AG04450 (cell line): ENCODE data around the gene SEMA4D. TPM values are rescaled to one million over a fixed set of nuclear protein-coding genes. Genes with fewer than 3 reads are reported as not detected.

Experiments
- CTCF ChIA-PET: fragments of 300-600, 350-600 bp; formaldehyde crosslinking; extraction: SDS; loops from one replicate; lab custom pipeline; 2022; ENCODE audit warnings: antibody characterized with exemption, inconsistent platforms; lab: Charles Lee
- POLR2A ChIA-PET: fragments of 350-600 bp; formaldehyde crosslinking; extraction: SDS; loops from one replicate; lab custom pipeline; 2021; ENCODE audit warnings: antibody characterized with exemption, inconsistent platforms; lab: Yijun Ruan, JAX
- DNase-seq: peaks from one replicate; pipeline ENCODE4 v3.0.0-alpha.2; 2011; ENCODE audit warnings: low read depth, low spot score
- H3K27ac ChIP-seq: one replicate; pipeline ENCODE4 v1.5.1; 2012; ENCODE audit warnings: low read depth, low read length, control low read depth
- H3K27me3 ChIP-seq: one replicate; pipeline ENCODE4 v1.6.0; 2012; ENCODE audit warnings: low read length; ENCODE audit not compliant: control insufficient read depth, insufficient read depth
- H3K4me3 ChIP-seq: 2 replicates; pipeline ENCODE4 v1.5.1; 2011; ENCODE audit warnings: mild to moderate bottlenecking, low read depth, low read length, control low read depth
- H3K9me3 ChIP-seq: 2 replicates; pipeline ENCODE4 v1.5.1; 2012; ENCODE audit warnings: low read length; ENCODE audit not compliant: control insufficient read depth, insufficient read depth
- polyA plus RNA-seq: library from polyadenylated mRNA; depleted of rRNA; stranded (reverse); fragments of >200 nt; gene quantifications from 2 replicates; pipeline ENCODE4 v1.2.3, GENCODE V29; 2011
- TF ChIP-seq, protein P1 (sequence below): IDR thresholded peaks from 2 replicates; pipeline ENCODE4 v1.5.1; 2011; ENCODE audit warnings: low read depth, low read length, control low read depth, inconsistent platforms

The SEMA4D gene
- polyA plus RNA-seq, 1 experiment = 2.8 TPM

DNA sequence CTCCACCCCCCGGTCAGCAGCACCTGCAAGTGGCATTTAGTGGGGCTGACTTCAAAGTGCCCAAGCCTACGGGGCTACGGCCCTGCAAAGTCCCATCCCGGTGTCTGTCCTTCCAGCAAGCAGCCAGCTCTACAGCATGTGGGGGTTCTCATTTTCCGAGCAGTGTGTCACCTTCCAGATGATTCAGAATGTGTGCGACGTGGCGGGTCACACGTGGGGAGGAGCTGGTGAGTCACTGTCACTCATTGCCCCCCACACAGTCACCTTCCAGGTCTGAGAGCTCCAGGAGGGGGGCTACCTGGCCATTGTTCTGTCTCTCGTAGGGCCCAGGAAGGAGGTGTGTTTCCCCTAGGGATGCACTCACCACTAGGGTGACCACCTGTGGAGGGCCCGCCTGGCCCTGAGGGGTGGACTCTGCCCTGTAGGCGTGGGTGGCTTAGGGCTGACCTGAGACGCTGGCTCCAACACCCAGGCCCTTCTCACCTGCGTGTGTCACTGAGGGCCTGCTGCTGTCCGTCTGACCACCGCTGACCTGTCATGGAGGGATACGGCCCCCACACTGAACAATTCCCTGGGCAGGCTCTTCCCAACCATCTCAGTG lies 70.2 kb downstream of the SEMA4D start:
- no peak overlapping the region for H3K27ac ChIP-seq
- no peak overlapping the region for H3K4me3 ChIP-seq
- TF ChIP-seq, protein P1, sequence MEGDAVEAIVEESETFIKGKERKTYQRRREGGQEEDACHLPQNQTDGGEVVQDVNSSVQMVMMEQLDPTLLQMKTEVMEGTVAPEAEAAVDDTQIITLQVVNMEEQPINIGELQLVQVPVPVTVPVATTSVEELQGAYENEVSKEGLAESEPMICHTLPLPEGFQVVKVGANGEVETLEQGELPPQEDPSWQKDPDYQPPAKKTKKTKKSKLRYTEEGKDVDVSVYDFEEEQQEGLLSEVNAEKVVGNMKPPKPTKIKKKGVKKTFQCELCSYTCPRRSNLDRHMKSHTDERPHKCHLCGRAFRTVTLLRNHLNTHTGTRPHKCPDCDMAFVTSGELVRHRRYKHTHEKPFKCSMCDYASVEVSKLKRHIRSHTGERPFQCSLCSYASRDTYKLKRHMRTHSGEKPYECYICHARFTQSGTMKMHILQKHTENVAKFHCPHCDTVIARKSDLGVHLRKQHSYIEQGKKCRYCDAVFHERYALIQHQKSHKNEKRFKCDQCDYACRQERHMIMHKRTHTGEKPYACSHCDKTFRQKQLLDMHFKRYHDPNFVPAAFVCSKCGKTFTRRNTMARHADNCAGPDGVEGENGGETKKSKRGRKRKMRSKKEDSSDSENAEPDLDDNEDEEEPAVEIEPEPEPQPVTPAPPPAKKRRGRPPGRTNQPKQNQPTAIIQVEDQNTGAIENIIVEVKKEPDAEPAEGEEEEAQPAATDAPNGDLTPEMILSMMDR = no peak
- no peaks in the 10 kb centered on the region; the same call in 1 of the 2 replicates for H3K9me3 ChIP-seq
- no peak for DNase-seq
- CTCF ChIA-PET = no interaction called here
- POLR2A ChIA-PET = no interaction called here
- peaks cover 3% of the 10 kb centered on the region for H3K27me3 ChIP-seq

DNA sequence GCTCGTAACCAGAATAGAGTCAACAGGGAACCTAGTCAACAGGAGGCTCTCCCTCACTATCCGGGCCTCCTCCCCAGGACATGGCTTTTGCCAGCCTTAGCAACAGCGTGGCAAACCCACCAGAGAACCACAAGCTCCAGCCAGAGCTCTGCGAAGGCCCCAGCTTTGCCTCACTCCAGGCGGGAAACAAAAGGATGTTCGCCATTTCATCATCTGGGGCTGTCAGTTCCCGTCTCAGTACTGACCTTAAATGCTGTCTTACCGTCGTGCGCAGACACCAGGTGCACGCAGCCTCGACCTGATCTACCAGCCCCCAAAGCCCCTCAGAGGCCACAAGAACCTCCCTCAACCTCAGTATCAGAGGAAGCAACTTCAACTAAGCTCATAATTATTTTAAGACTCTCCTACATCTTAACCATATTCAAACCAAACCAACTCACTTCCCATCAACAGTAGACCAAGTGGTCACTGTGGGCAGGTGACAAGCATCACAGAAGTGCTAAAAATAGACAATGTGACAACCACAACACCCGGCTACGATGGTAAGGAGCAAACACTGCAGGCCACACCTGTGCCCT lies 71.4 kb downstream of the SEMA4D start:
- ChIA-PET CTCF (no interaction called here), POLR2A (no interaction called here)
- DNase-seq = no peak
- H3K4me3 ChIP-seq = no peak overlapping the region
- peaks cover 3% of the 10 kb centered on the region for H3K27me3 ChIP-seq
- no peaks in the 10 kb centered on the region; the same call in 1 of the 2 replicates for H3K9me3 ChIP-seq
- TF ChIP-seq, protein P1 = no peak
- H3K27ac ChIP-seq = no peak overlapping the region

DNA sequence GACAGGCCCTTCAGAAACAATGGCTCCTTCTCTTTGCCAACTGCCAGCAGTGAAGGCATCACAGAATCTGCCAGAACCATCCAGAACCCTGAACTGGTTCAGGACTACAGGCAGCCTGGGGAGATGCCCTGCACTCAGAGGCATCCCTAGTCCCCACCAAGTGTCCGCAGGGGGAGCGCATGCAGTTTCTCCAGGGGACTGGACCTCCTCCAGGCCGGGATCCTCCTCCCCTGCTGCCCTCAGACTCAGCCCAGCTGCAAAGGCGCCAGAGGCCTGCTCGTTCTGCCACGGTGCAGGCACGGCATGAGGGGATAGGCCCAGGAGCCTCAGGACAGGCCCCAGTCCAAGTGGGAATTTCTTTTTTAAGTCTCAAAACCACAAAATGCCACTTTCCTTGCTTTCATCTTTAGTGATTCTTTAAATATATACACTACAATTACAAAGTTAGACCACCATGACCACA lies 72.0 kb downstream of the SEMA4D start:
- no peak for DNase-seq
- Histone ChIP-seq H3K27me3 (peaks cover 3% of the 10 kb centered on the region), H3K9me3 (no peaks in the 10 kb centered on the region; the same call in 1 of the 2 replicates), H3K27ac (no peak overlapping the region), H3K4me3 (no peak overlapping the region)
- POLR2A ChIA-PET = no interaction called here
- CTCF ChIA-PET = no interaction called here
- TF ChIP-seq, protein P1 = no peak

DNA sequence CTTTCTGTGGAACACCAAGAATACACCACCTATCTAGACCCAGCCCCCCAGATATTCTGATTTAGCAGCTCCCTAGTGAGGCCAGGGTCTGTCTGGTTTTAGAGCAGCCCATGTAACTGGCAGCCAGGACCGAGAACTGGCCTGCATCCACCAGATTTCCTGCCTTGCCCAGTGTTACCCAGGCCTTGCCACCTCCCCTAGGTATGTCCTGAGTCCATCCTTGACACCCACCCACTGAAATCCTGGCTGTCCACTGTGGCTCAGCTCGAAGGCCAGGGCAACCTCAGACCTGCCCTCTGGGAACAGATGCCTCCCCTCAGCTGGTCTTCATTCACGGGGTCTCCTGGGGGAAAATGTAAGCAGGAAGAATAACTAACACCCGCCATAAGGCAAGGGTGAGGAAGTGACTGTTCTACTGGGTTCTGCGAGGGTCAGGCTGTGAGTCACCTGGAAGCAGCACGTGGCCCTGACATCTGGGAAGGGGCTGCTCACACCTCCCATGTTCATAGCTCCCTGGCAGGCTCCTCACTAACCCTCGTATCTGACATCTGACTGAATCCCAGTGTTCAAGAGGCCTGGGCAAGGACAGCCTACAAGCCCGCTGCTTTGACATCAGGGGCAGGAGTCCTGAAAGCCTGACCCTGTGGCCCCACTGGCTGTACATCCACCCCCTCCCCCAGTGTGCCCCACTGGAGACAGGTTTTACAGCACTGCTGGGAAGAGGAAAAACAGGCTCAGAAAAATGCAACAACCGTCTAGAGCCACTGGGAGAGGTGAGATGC lies 72.7 kb downstream of the SEMA4D start:
- TF ChIP-seq, protein P1 = no peak
- H3K27me3 ChIP-seq = peaks cover 3% of the 10 kb centered on the region
- no peaks in the 10 kb centered on the region; the same call in 1 of the 2 replicates for H3K9me3 ChIP-seq
- no peak overlapping the region for H3K4me3 ChIP-seq
- ChIA-PET POLR2A (no interaction called here), CTCF (interaction anchor here (1.4 kb wide), 1 partner anchor 124 kb away, joined by 7 read pairs; no protein-coding TSS in a partner anchor)
- DNase-seq = no peak
- H3K27ac ChIP-seq = no peak overlapping the region
